Stimulated activated CD4-positive, alpha-beta T cell treated with anti-CD3 and anti-CD28 coated beads, Interleukin-4, amount 100 ng/mL, for 24 hours (primary cell): ENCODE results near the gene B2M.
"Not testable (repeated sequence)": the region's sequence is repeated elsewhere in the genome, so short reads cannot be mapped to it uniquely, and the experiment has no call there.

ENCODE experiments used
- DNase-seq: peaks from one replicate; pipeline ENCODE4 v3.0.0-alpha.2; 2020

Gene B2M

GRCh38 chr15:44711096-44711742 lies at the start of gene B2M, which contains the start of gene PATL2:
Gene B2M (plus strand): TSS chr15:44711517. CDS start chr15:44711547, 30 bp downstream.
Gene PATL2 (minus strand): TSS chr15:44711323. CDS start chr15:44676490, 34,833 bp downstream.
- peak; percentile 96 for DNase-seq

- DNase-seq = no peak
Measured at GRCh38 chr15:44661576-44661975, 49.7 kb upstream of the B2M start.

- DNase-seq = peak; percentile 82
Measured at GRCh38 chr15:44662478-44663409, 48.6 kb upstream of the B2M start.

GRCh38 chr15:44663410-44664308 lies 47.7 kb upstream of the B2M start, which contains the start of gene SPG11:
Gene SPG11 (minus strand): TSS chr15:44663662. CDS start chr15:44663647, 15 bp downstream.
- DNase-seq = peak; percentile 98

GRCh38 chr15:44666210-44667038 lies 44.9 kb upstream of the B2M start:
- no peak for DNase-seq

- DNase-seq = no peak
Measured at GRCh38 chr15:44667039-44667360, 44.3 kb upstream of the B2M start.

- DNase-seq = no peak
Measured at GRCh38 chr15:44668921-44669320, 42.4 kb upstream of the B2M start.

- no peak for DNase-seq
Measured at GRCh38 chr15:44670087-44670950, 41.0 kb upstream of the B2M start.

- DNase-seq = no peak
Measured at GRCh38 chr15:44673639-44674038, 37.7 kb upstream of the B2M start.

- DNase-seq = no peak
Measured at GRCh38 chr15:44675911-44676310, 35.4 kb upstream of the B2M start.

- DNase-seq = peak; percentile 41
Measured at GRCh38 chr15:44676676-44677075, 34.6 kb upstream of the B2M start.

GRCh38 chr15:44682211-44682610 lies 29.1 kb upstream of the B2M start:
- DNase-seq = no peak

- peak; percentile 77 for DNase-seq
Measured at GRCh38 chr15:44682809-44683682, 28.3 kb upstream of the B2M start.

- DNase-seq = not testable (repeated sequence)
Measured at GRCh38 chr15:44689318-44689717, 22.0 kb upstream of the B2M start.

- DNase-seq = not testable (repeated sequence)
Measured at GRCh38 chr15:44690245-44690644, 21.1 kb upstream of the B2M start.

GRCh38 chr15:44692659-44693058 lies 18.7 kb upstream of the B2M start:
- no peak for DNase-seq

- no peak for DNase-seq
Measured at GRCh38 chr15:44694416-44694815, 16.9 kb upstream of the B2M start.

- DNase-seq = no peak
Measured at GRCh38 chr15:44695294-44695693, 16.0 kb upstream of the B2M start.

- DNase-seq = no peak
Measured at GRCh38 chr15:44697014-44697413, 14.3 kb upstream of the B2M start.

- no peak for DNase-seq
Measured at GRCh38 chr15:44698641-44699040, 12.7 kb upstream of the B2M start.
